ENCODE measurements around the gene WIPF2. TPM values are rescaled to one million over a fixed set of nuclear protein-coding genes. Genes with fewer than 3 reads are reported as not detected.

The WIPF2 gene
- total RNA-seq, 1 experiment from 2014 or later, result 37.2 TPM

DNA sequence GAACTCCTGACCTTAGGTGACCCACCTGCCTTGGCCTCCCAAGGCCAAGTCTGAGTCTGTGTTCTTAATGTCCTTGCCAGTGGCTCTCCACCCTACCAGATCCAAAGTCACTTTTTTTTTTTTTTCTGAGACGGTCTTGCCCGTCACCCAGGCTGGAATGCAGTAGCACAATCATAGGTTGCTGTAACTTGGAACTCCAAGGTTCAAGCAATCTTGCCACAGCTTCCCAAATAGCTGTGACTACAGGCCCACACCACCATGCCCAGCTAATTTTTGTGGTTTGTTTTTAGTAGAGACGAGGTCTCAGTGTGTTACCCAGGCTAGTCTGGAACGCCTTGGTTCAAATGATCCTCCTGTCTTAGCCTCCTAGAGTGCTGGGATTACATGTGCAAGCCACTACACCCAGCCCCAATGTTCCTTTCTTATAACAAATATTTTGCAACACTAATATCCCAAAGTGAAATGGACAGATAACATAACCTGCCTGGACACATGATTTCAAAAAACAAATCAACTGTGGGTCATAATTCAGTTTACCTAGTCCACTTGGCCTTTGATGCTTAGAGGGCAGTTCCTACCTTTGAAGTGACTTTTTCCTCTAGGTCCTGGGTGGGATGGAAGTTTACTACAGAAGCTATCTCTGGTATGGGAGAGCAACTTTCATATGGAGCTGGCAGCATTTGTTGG, 45.9 kb upstream of the WIPF2 start:
- Histone ChIP-seq H3K27ac (no peak overlapping the region), H3K9me3 (ENCODE audit: insufficient read depth, low read depth) (no peaks in the 10 kb centered on the region), H3K4me3 (no peak overlapping the region), H3K4me2 (no peak overlapping the region), H3K4me1 (replicated peaks; ENCODE audit: insufficient read depth) (peaks cover 22% of the 10 kb centered on the region), H3K36me3 (ENCODE audit: low read depth) (peaks cover 26% of the 10 kb centered on the region), H4K20me1 (ENCODE audit: insufficient read depth) (no peaks in the 10 kb centered on the region; the same call in 1 of the 2 replicates), H3K79me2 (ENCODE audit: low read depth) (no peaks in the 10 kb centered on the region), H3K27me3 (ENCODE audit: insufficient read depth, low read depth) (no peaks in the 10 kb centered on the region), H3F3A (ENCODE audit: insufficient read depth, low read depth) (peaks cover 34% of the 10 kb centered on the region), H3K9me2 (ENCODE audit: insufficient read depth) (no peaks in the 10 kb centered on the region), H2AFZ (no peak overlapping the region)
- no peak for DNase-seq
- intact Hi-C loops (cut with micrococcal nuclease; ENCODE audit: unreplicated experiment), result no loop called here
- BruUV-seq (replicated peaks), result no TSS peak
- CTCF ChIA-PET, result no interaction called here
- POLR2A ChIA-PET (ENCODE audit: unreplicated experiment), result interaction anchor here (0.7 kb wide), 1 partner anchor 72 kb away, joined by 7 read pairs; no protein-coding TSS in a partner anchor
- TF ChIP-seq, protein P1, sequence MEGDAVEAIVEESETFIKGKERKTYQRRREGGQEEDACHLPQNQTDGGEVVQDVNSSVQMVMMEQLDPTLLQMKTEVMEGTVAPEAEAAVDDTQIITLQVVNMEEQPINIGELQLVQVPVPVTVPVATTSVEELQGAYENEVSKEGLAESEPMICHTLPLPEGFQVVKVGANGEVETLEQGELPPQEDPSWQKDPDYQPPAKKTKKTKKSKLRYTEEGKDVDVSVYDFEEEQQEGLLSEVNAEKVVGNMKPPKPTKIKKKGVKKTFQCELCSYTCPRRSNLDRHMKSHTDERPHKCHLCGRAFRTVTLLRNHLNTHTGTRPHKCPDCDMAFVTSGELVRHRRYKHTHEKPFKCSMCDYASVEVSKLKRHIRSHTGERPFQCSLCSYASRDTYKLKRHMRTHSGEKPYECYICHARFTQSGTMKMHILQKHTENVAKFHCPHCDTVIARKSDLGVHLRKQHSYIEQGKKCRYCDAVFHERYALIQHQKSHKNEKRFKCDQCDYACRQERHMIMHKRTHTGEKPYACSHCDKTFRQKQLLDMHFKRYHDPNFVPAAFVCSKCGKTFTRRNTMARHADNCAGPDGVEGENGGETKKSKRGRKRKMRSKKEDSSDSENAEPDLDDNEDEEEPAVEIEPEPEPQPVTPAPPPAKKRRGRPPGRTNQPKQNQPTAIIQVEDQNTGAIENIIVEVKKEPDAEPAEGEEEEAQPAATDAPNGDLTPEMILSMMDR (conservative IDR thresholded peaks at IDR 0.05), result no peak

DNA sequence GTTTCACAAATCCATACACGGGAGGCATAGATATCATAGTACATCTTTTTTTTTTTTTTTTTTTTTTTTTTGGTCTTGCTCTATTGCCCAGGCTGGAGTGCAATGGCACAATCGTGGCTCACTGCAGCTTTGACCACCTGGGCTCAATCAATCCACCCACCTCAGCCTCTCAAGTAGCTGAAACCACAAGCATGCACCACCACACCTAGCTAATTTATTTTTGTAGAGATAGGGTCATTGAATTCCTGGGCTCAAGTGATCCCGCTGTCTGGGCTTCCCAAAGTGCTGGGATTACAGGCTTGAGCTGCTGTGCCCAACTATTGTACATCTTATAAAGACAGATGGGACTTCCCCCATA, 45.3 kb upstream of the WIPF2 start:
- H3K36me3 ChIP-seq (ENCODE audit: low read depth), result peaks cover 24% of the 10 kb centered on the region
- POLR2A ChIA-PET (ENCODE audit: unreplicated experiment), result no interaction called here
- peaks cover 34% of the 10 kb centered on the region for H3F3A ChIP-seq (ENCODE audit: insufficient read depth, low read depth)
- H3K9me2 ChIP-seq (ENCODE audit: insufficient read depth), result no peaks in the 10 kb centered on the region
- no TSS peak for BruUV-seq (replicated peaks)
- H3K9me3 ChIP-seq (ENCODE audit: insufficient read depth, low read depth), result no peaks in the 10 kb centered on the region
- H3K4me3 ChIP-seq, result no peak overlapping the region
- CTCF ChIA-PET, result no interaction called here
- no peak overlapping the region for H2AFZ ChIP-seq
- no peaks in the 10 kb centered on the region for H3K27me3 ChIP-seq (ENCODE audit: insufficient read depth, low read depth)
- 0 out of 2 replicates have a peak, but pooled peaks cover 3% of the 10 kb centered on the region for H3K79me2 ChIP-seq (ENCODE audit: low read depth)
- H3K27ac ChIP-seq, result no peak overlapping the region
- DNase-seq, result no peak
- H3K4me2 ChIP-seq, result no peak overlapping the region
- intact Hi-C loops (cut with micrococcal nuclease; ENCODE audit: unreplicated experiment), result no loop called here
- no peaks in the 10 kb centered on the region; the same call in 1 of the 2 replicates for H4K20me1 ChIP-seq (ENCODE audit: insufficient read depth)
- TF ChIP-seq EZH2 (IDR thresholded peaks at IDR 0.05; ENCODE audit: low read depth), result no peak
- TF ChIP-seq, protein P1 (conservative IDR thresholded peaks at IDR 0.05), result no peak
- peaks cover 27% of the 10 kb centered on the region for H3K4me1 ChIP-seq (replicated peaks; ENCODE audit: insufficient read depth)

DNA sequence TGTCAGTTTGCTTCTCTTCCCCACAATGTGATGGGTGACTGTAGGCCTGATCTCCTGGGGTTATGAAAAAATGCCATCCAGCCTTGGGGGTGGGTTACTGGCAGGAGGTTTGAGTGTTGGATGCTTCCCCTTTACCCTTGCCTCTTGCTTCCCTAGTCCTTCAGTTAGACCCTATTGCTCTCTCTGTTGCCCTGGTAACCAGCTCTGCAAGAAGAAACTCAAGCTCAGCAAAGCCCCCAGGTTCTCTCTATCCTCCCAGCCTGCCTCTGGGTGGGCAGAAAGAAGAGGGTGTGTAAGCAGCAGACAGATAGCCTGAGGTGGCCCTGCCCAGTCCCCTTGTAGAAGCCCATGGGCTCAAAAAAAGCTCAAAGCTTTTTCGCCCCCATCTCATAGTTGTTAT, 44.6 kb upstream of the WIPF2 start:
- H3K79me2 ChIP-seq (ENCODE audit: low read depth), result 0 out of 2 replicates have a peak, but pooled peaks cover 4% of the 10 kb centered on the region
- peaks cover 34% of the 10 kb centered on the region for H3K4me1 ChIP-seq (replicated peaks; ENCODE audit: insufficient read depth)
- DNase-seq, result no peak
- intact Hi-C loops (cut with micrococcal nuclease; ENCODE audit: unreplicated experiment), result no loop called here
- H3K9me3 ChIP-seq (ENCODE audit: insufficient read depth, low read depth), result no peaks in the 10 kb centered on the region
- no peak overlapping the region for H3K27ac ChIP-seq
- POLR2A ChIA-PET (ENCODE audit: unreplicated experiment), result no interaction called here
- TF ChIP-seq, protein P1 (conservative IDR thresholded peaks at IDR 0.05), result no peak
- H3K36me3 ChIP-seq (ENCODE audit: low read depth), result peaks cover 16% of the 10 kb centered on the region
- H3K9me2 ChIP-seq (ENCODE audit: insufficient read depth), result no peaks in the 10 kb centered on the region
- H2AFZ ChIP-seq, result no peak overlapping the region
- no peaks in the 10 kb centered on the region for H4K20me1 ChIP-seq (ENCODE audit: insufficient read depth)
- no peaks in the 10 kb centered on the region for H3K27me3 ChIP-seq (ENCODE audit: insufficient read depth, low read depth)
- no peak overlapping the region for H3K4me2 ChIP-seq
- no peak overlapping the region for H3K4me3 ChIP-seq
- CTCF ChIA-PET, result no interaction called here
- peaks cover 37% of the 10 kb centered on the region for H3F3A ChIP-seq (ENCODE audit: insufficient read depth, low read depth)
- BruUV-seq (replicated peaks), result no TSS peak

Data from PC-9 (cell line).